Astrocyte of the spinal cord (primary cell): ENCODE results near the gene HLA-DQB2.

Experiments
- DNase-seq: peaks from one replicate; pipeline ENCODE4 v3.0.0; 2011; ENCODE audit warnings: low read depth, low spot score
- H3K4me3 ChIP-seq: 2 replicates; pipeline ENCODE4 v1.5.1; 2011; ENCODE audit warnings: low read depth, mild to moderate bottlenecking, low read length, moderate library complexity
- CTCF ChIP-seq: IDR thresholded peaks from 2 replicates; pipeline ENCODE4 v1.5.1; 2012; ENCODE audit warnings: low read depth, mild to moderate bottlenecking, low read length, inconsistent platforms
- in situ Hi-C: cut with HindIII; loops from 2 replicates; pipeline ENCODE4 v1.10.0; 2017; ENCODE audit warnings: low sequenced_read_pairs

The HLA-DQB2 gene

GRCh38 chr6:32738126-32738525, 25.2 kb downstream of the HLA-DQB2 start:
- no peak overlapping the region for H3K4me3 ChIP-seq
- no peak for DNase-seq
- in situ Hi-C loops = no loop called here

GRCh38 chr6:32718879-32719278, 44.5 kb downstream of the HLA-DQB2 start:
- DNase-seq = no peak
- in situ Hi-C loops = no loop called here
- no peak overlapping the region for H3K4me3 ChIP-seq
- TF ChIP-seq CTCF = no peak

More at GRCh38 chr6:32738126-32738525, 25.2 kb downstream of the HLA-DQB2 start:
- TF ChIP-seq CTCF = no peak

- DNase-seq = no peak
- in situ Hi-C loops = no loop called here
- TF ChIP-seq CTCF = no peak
- no peak overlapping the region for H3K4me3 ChIP-seq
These were observed 46.9 kb downstream of the HLA-DQB2 start for GRCh38 chr6:32716396-32716795.

GRCh38 chr6:32713241-32713640, 50.1 kb downstream of the HLA-DQB2 start:
- in situ Hi-C loops = no loop called here
- no peak for TF ChIP-seq CTCF
- DNase-seq = no peak
- H3K4me3 ChIP-seq = no peak overlapping the region

- H3K4me3 ChIP-seq = no peak overlapping the region
- TF ChIP-seq CTCF = no peak
- DNase-seq = no peak
- in situ Hi-C loops = no loop called here
These were observed 53.7 kb downstream of the HLA-DQB2 start for GRCh38 chr6:32709625-32710024.
